Retinal pigment epithelial cell (primary cell): ENCODE results near the gene MTA3.
"Not testable (repeated sequence)": the region's sequence is repeated elsewhere in the genome, so short reads cannot be mapped to it uniquely, and the experiment has no call there.

Experiments used
- DNase-seq: peaks from one replicate; pipeline ENCODE4 v3.0.0-alpha.2; 2010; ENCODE audit warnings: low read depth
- H3K4me3 ChIP-seq: 2 replicates; pipeline ENCODE4 v1.5.1; 2011; ENCODE audit warnings: mild to moderate bottlenecking, low read length, control low read depth, moderate library complexity
- CTCF ChIP-seq: conservative IDR thresholded peaks from 2 replicates; pipeline ENCODE4 v1.5.1; 2011; ENCODE audit warnings: low read depth, low read length, control low read depth, inconsistent platforms

Gene MTA3

GRCh38 chr2:42726680-42727079, 158.2 kb downstream of the MTA3 start:
- no peak overlapping the region for H3K4me3 ChIP-seq
- DNase-seq: no peak
- no peak for TF ChIP-seq CTCF

- H3K4me3 ChIP-seq, DNase-seq: not testable (repeated sequence)
Measured at GRCh38 chr2:42731316-42731715, 162.9 kb downstream of the MTA3 start.

- TF ChIP-seq CTCF: no peak
- no peak overlapping the region for H3K4me3 ChIP-seq
- DNase-seq: no peak
Measured at GRCh38 chr2:42733852-42734251, 165.4 kb downstream of the MTA3 start.

- no peak for DNase-seq
- no peak overlapping the region for H3K4me3 ChIP-seq
- no peak for TF ChIP-seq CTCF
Measured at GRCh38 chr2:42736598-42737322, 168.3 kb downstream of the MTA3 start.

- no peak overlapping the region for H3K4me3 ChIP-seq
- TF ChIP-seq CTCF: no peak
- no peak for DNase-seq
Measured at GRCh38 chr2:42741140-42741539, 172.7 kb downstream of the MTA3 start.

- no peak for DNase-seq
- no peak for TF ChIP-seq CTCF
- no peak overlapping the region for H3K4me3 ChIP-seq
Measured at GRCh38 chr2:42742740-42743658, 174.6 kb downstream of the MTA3 start.

GRCh38 chr2:42743659-42743990, 175.2 kb downstream of the MTA3 start:
- H3K4me3 ChIP-seq: no peak overlapping the region
- no peak for TF ChIP-seq CTCF
- no peak for DNase-seq
